ENCODE results near the gene NXPH1. TPM values are rescaled to one million over a fixed set of nuclear protein-coding genes. Genes with fewer than 3 reads are reported as not detected.

Gene NXPH1
- total RNA-seq, 4 donors from 2014 or later: not detected

- H3K4me1 ChIP-seq: no peaks in the 10 kb centered on the region
- intact Hi-C loops (cut with DNase I): no loop called here
- H3K36me3 ChIP-seq: no peaks in the 10 kb centered on the region
- DNase-seq (ENCODE audit: extremely low spot score): no peak
- H3K9me3 ChIP-seq: no peaks in the 10 kb centered on the region
- no peak overlapping the region for H3K4me3 ChIP-seq
- TF ChIP-seq EP300 (IDR thresholded peaks at IDR 0.05) (no peak), POLR2A (IDR thresholded peaks at IDR 0.05; ENCODE audit: low read depth) (no peak), CTCF (IDR thresholded peaks at IDR 0.05) (no peak), POLR2AphosphoS5 (IDR thresholded peaks at IDR 0.05) (no peak)
- WGBS: 82% methylated on average over 1 of the region's 1 CpG
- no peak overlapping the region for H3K27ac ChIP-seq (replicated peaks in 1 of 4)
- H3K27me3 ChIP-seq: peaks cover 0 to 3% (median 0%) of the 10 kb centered on the region in 4 donors
These were observed 76.2 kb downstream of the NXPH1 start for GRCh38 chr7:8509621-8510020.

DNA sequence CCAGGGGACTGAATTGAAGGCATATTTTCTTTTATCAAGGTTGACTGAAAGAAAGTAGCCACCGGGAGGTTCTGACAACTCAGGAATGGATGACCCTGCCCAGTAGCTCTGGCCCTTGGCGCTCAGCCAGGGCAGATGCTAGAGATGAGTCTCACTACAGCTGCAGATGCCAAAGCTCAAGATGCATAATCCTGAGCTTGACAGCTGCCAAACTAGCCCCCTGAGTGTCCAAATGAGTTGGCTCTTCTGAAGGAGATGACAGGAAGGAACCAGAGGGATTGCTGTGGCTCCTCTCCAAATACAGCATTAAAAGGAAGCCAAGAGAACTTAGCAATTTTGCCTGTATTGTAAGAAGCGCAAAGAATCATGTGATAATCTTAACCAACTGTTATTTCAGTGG is 78.4 kb downstream of the NXPH1 start:
- intact Hi-C loops (cut with DNase I): no loop called here
- 30% methylated on average over 2 of the region's 3 CpGs for WGBS
- no peak for TF ChIP-seq EP300 (IDR thresholded peaks at IDR 0.05)
- no peak for TF ChIP-seq POLR2A (IDR thresholded peaks at IDR 0.05; ENCODE audit: low read depth)
- no peaks in the 10 kb centered on the region for H3K36me3 ChIP-seq
- no peak for DNase-seq (ENCODE audit: extremely low spot score)
- H3K4me1 ChIP-seq: no peaks in the 10 kb centered on the region
- no peak overlapping the region for H3K4me3 ChIP-seq
- H3K9me3 ChIP-seq: no peaks in the 10 kb centered on the region
- peaks cover 0 to under 1% (median 0%) of the 10 kb centered on the region in 4 donors for H3K27me3 ChIP-seq
- H3K27ac ChIP-seq (replicated peaks in 1 of 4): no peak overlapping the region

DNA sequence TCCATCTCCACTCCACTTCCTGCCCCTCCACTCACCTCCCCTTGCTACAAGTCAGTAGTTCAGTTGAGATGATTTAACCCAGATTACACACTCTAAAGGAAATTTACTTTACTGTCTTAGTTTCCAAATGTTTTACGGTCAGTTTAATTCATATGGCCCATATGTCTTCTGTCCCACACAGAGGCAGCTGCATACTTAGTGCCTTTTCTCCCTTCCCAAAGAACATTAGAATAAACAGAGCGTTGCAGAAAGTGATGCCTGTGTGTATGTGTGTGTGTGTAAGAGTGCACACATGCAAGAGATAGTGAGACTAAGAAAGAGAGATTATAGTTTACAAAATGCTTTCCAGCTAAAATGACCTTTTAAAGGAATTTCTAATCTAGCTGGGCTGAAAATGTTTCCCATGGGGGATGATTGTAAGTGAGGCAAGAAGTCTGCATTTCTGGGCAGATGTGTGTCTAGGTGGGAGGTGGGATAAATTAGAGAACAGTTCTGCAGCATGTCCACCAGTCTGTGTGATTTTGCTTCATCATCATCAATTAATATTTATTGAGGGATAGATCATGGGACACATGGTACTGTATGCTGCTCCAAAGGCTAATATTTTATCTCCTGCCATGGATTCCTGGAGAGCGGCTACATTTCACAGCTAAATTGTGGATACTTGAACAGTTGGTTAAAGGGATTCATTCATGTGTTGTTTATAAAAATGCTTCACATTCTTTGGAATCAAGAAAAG is 81.5 kb downstream of the NXPH1 start:
- no peak overlapping the region for H3K4me3 ChIP-seq
- no peaks in the 10 kb centered on the region for H3K4me1 ChIP-seq
- no peak overlapping the region for H3K27ac ChIP-seq (replicated peaks in 1 of 4)
- no peak for DNase-seq (ENCODE audit: extremely low spot score)
- intact Hi-C loops (cut with DNase I): no loop called here
- H3K9me3 ChIP-seq: no peaks in the 10 kb centered on the region
- no peaks in the 10 kb centered on the region for H3K27me3 ChIP-seq
- WGBS: 23% methylated on average over 3 of the region's 3 CpGs
- TF ChIP-seq POLR2AphosphoS5 (IDR thresholded peaks at IDR 0.05) (no peak), EP300 (IDR thresholded peaks at IDR 0.05) (no peak), CTCF (IDR thresholded peaks at IDR 0.05) (no peak), POLR2A (IDR thresholded peaks at IDR 0.05; ENCODE audit: low read depth) (no peak)
- no peaks in the 10 kb centered on the region for H3K36me3 ChIP-seq

DNA sequence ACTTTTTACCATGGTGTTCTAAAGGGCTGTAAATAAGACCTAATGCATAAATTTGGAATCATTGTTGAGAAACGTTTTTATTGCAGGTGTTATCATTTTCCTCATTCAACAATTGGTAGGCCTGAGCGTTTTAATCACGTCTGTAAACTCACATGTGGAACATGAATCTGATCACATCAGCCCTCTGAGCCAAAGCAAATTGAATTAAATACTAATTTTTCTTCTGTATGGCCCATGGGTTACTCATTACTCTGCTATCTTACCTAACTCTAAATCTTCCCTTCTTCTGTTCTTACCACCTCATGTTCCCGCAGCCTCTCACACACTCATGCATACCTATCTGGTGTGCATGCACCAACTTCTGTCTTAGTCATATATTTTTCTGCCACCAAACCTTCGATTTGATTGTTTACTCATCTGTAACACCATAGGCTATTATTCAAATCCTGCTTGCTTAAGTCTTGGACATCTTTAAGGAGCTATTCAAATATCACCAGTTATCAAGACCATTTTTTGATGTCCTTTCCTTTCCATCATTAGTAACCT is 82.3 kb downstream of the NXPH1 start:
- Histone ChIP-seq H3K4me3 (no peak overlapping the region), H3K27ac (replicated peaks in 1 of 4) (no peak overlapping the region), H3K9me3 (no peaks in the 10 kb centered on the region), H3K27me3 (no peaks in the 10 kb centered on the region), H3K36me3 (no peaks in the 10 kb centered on the region), H3K4me1 (no peaks in the 10 kb centered on the region)
- WGBS: 56% methylated on average over 5 of the region's 5 CpGs
- intact Hi-C loops (cut with DNase I): no loop called here
- no peak for DNase-seq (ENCODE audit: extremely low spot score)
- TF ChIP-seq CTCF (IDR thresholded peaks at IDR 0.05) (no peak), POLR2AphosphoS5 (IDR thresholded peaks at IDR 0.05) (no peak), POLR2A (IDR thresholded peaks at IDR 0.05; ENCODE audit: low read depth) (no peak), EP300 (IDR thresholded peaks at IDR 0.05) (no peak)

- no peak for TF ChIP-seq CTCF (IDR thresholded peaks at IDR 0.05)
- H3K4me3 ChIP-seq: no peak overlapping the region
- 100% methylated on average over 2 of the region's 2 CpGs for WGBS
- no peak overlapping the region for H3K27ac ChIP-seq (replicated peaks in 1 of 4)
- no peaks in the 10 kb centered on the region for H3K9me3 ChIP-seq
- no peak for DNase-seq (ENCODE audit: extremely low spot score)
- H3K27me3 ChIP-seq: no peaks in the 10 kb centered on the region
- H3K36me3 ChIP-seq: no peaks in the 10 kb centered on the region
- intact Hi-C loops (cut with DNase I): no loop called here
- no peaks in the 10 kb centered on the region for H3K4me1 ChIP-seq
These were observed 83.6 kb downstream of the NXPH1 start for GRCh38 chr7:8516976-8517375.
